Activated naive CD4-positive, alpha-beta T cell treated with anti-CD3 and anti-CD28 coated beads, Interleukin-2, amount 50 U/mL, for 16 hours (primary cell): ENCODE data around the gene OR52A5.

Experiments
- DNase-seq: peaks from one replicate; pipeline ENCODE4 v3.0.0-alpha.2; 2020

Gene OR52A5

GRCh38 chr11:5107285-5107684 lies 30.9 kb downstream of the OR52A5 start:
- DNase-seq, result no peak

- no peak for DNase-seq
Observed at GRCh38 chr11:5103066-5103465, 35.1 kb downstream of the OR52A5 start.

- DNase-seq, result no peak
Observed at GRCh38 chr11:5102246-5102645, 35.9 kb downstream of the OR52A5 start.

DNA sequence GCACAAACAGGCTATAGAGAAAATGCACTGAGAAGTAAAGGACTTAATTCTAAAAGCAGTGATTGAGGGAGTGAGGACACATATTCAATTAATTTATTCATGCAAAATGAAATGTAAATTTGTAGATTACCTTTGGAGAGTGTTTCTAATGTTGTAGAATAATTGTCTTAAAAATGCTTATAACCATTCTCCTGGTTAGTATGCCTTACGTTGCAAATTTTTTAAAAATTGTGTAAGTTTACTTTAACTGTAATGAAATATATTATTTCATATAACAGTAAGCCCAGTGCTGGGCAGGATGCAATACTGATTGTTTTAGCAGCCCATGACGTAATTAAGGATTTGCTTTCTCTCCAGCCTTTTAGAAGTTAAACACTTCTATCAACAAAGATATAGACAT lies 42.1 kb downstream of the OR52A5 start:
- no peak for DNase-seq

DNA sequence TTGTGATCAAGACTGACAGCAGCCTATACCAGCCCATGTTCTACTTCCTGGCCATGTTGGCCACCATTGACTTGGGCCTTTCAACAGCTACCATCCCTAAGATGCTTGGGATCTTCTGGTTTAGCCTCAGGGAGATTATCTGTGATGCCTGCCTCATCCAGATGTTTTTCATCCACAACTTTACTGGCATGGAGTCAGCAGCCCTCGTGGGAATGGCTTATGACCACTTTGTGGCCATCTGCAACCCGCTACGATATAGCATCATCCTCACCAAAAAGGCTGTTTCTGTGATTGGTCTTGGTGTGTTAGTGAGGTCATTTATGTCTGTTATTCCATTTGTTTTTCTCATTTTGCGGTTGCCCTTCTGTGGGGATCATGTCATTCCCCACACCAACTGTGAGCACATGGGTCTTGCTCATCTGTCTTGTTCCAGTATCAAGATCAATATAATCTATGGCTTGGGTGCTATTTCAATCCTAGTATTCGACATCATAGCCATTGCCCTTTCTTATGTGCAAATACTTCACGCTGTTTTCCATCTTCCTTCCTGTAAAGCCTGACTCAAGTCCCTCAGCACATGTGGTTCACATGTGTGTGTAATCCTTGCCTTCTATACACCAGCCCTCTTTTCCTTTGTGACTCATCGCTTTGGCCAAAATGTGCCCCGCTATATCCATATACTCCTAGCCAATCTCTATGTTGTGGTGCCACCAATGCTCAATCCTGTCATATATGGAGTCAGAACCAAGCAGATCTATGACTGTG lies 45.2 kb downstream of the OR52A5 start:
- DNase-seq, result no peak

DNA sequence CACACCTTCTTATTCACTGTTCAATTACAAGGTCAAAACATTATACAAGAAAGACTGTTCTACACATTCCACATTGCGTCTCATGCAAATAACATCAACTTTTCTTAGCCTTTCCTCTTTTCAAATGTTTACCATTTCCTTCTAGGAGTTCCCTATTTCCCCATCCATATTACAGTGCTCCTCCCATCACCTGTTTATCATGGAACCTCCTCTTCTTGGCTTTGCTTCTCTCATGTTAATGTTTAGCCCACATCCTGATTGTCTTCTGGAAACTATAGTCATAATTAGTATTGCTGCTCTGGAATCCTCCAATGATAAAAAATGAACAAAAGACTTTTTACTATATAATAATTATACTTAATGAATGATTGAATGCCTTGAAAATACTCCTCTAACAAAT lies 47.5 kb downstream of the OR52A5 start:
- no peak for DNase-seq

- no peak for DNase-seq
Observed at GRCh38 chr11:5088556-5088955, 49.6 kb downstream of the OR52A5 start.

DNA sequence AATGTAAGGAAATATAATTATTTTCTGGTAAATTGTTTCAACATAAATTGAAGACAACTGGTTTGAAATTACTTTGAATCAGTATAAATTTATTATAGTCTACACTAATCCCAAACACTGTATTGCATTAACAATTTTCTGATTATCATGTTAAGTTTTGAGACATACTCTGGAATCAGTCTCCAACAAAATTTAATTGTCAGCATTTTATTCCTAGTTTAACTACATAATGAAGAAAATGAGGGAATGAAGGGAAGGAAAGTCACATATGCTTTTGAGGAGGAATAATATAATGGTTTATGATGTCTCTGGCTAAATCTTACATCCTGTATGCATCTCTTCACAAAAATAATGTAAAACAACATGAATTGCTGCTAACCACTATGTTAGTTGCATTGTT lies 54.6 kb downstream of the OR52A5 start:
- no peak for DNase-seq

- DNase-seq, result no peak
Observed at GRCh38 chr11:5081405-5081804, 56.8 kb downstream of the OR52A5 start.
